Lung (tissue), 12 donors: Measurements from ENCODE around the gene NMT2. TPM values are rescaled to one million over a fixed set of nuclear protein-coding genes. Genes with fewer than 3 reads are reported as not detected.
A peak's percentile ranks its signal among the peaks of the same experiment; 100 is the strongest.

Experiments
- ATAC-seq: fragments of 200-7000 bp; cut with Tn5 transposase; one replicate; pipeline ENCODE4 v1.9.1; 2020; ENCODE audit warnings: moderate number of reproducible peaks; ENCODE audit not compliant: insufficient read depth, low FRiP score
- DNase-seq, 3 donors: peaks; one replicate each; pipeline ENCODE4 v3.0.0-alpha.2; 2013 to 2017
- H3K27ac ChIP-seq, 2 donors: one replicate each; pipeline ENCODE4 v1.5.1; 2013; ENCODE audit warnings: mild to moderate bottlenecking in 2 of 2, moderate library complexity in 2 of 2, control low read depth in 1 of 2, inconsistent platforms in 1 of 2, low read depth in 1 of 2, low read length in 1 of 2
- H3K27me3 ChIP-seq, 3 donors: one replicate each; pipeline ENCODE4 v1.5.1; 2013; ENCODE audit warnings: low read length in 2 of 3; ENCODE audit not compliant: control insufficient read depth in 3 of 3, insufficient read depth in 3 of 3
- H3K36me3 ChIP-seq, 4 donors: one replicate each; pipeline ENCODE4 v1.5.1; 2013; ENCODE audit warnings: low read length in 4 of 4, mild to moderate bottlenecking in 1 of 4, moderate library complexity in 1 of 4; ENCODE audit not compliant: control insufficient read depth in 4 of 4, insufficient read depth in 4 of 4
- H3K4me1 ChIP-seq, 5 donors: one replicate each; pipeline ENCODE4 v1.5.1; 2013; ENCODE audit warnings: low read length in 5 of 5, mild to moderate bottlenecking in 2 of 5, moderate library complexity in 1 of 5; ENCODE audit not compliant: control insufficient read depth in 5 of 5, insufficient read depth in 5 of 5
- H3K4me3 ChIP-seq: one replicate; pipeline ENCODE4 v1.5.1; 2013; ENCODE audit warnings: mild to moderate bottlenecking, control low read depth, moderate library complexity
- H3K9ac ChIP-seq, 2 donors: one replicate each; pipeline ENCODE4 v1.5.1; 2013; ENCODE audit warnings: low read length in 2 of 2, control low read depth in 1 of 2; ENCODE audit not compliant: insufficient read depth in 1 of 2
- H3K9me3 ChIP-seq, 4 donors: one replicate each; pipeline ENCODE4 v1.5.1; 2013; ENCODE audit warnings: low read length in 3 of 4, mild to moderate bottlenecking in 1 of 4, moderate library complexity in 1 of 4; ENCODE audit not compliant: control insufficient read depth in 4 of 4, insufficient read depth in 3 of 4
- CTCF ChIP-seq: IDR thresholded peaks from 2 replicates; pipeline ENCODE4 v1.5.1; 2012; ENCODE audit warnings: mild to moderate bottlenecking; ENCODE audit errors: control extremely low read depth, extremely low read depth
- WGBS, 2 donors: extraction: QIAGEN DNeasy Blood & Tissue Kit; methylation state at CpG; one replicate each; pipeline ENCODE4 v1.1.7; 2013; 5-methylcytosine and 5-hydroxymethylcytosine counted together
- polyA plus RNA-seq, 2 donors: library from polyadenylated mRNA; stranded (reverse); fragments of 200-250 nt; gene quantifications; one replicate each; pipeline ENCODE4 v1.2.1, GENCODE V29; 2013
- total RNA-seq, 2 donors: library from RNA; depleted of rRNA in 1 of 2; stranded (reverse); fragments of >200 nt in 1 of 2; gene quantifications; one replicate each; pipeline ENCODE4 v1.2.1, GENCODE V29; 2014 to 2021
- donor health status: control.
- donor health status: control.
- donor health status: Bipolar disorder and iron deficiency.
- donor health status: healthy.
- donor health status: DM: yes; HTN: yes; CAD: no.

Gene NMT2
- total and polyA plus RNA-seq, 4 donors: 3.5 to 20.0 (median 6.4) TPM

- Histone ChIP-seq H3K27me3 (no peaks in the 10 kb centered on the region), H3K4me1 (peaks cover 0 to 18% (median 4%) of the 10 kb centered on the region in 5 donors), H3K9ac (peak overlapping the region; percentile 63 to 93), H3K27ac (peak overlapping the region; percentile 38 to 69), H3K9me3 (no peaks in the 10 kb centered on the region), H3K4me3 (no peak overlapping the region), H3K36me3 (no peaks in the 10 kb centered on the region)
- TF ChIP-seq CTCF: no peak
- WGBS, 2 donors: 78 to 82% methylated on average over 18 of the region's 18 CpGs
- no peak for ATAC-seq
- peak in 1 of 3 donors; percentile 16 for DNase-seq
These were observed 84.6 kb downstream of the NMT2 start for GRCh38 chr10:15083674-15084501.

GRCh38 chr10:15075421-15075820 is 93.1 kb downstream of the NMT2 start:
- WGBS, 2 donors: 88 to 93% methylated on average over 3 of the region's 3 CpGs
- H3K9me3 ChIP-seq: peaks cover 0 to 2% (median 0%) of the 10 kb centered on the region in 4 donors
- no peak overlapping the region for H3K27ac ChIP-seq
- no peak overlapping the region for H3K4me3 ChIP-seq
- no peaks in the 10 kb centered on the region for H3K27me3 ChIP-seq
- H3K4me1 ChIP-seq: no peaks in the 10 kb centered on the region
- H3K36me3 ChIP-seq: no peaks in the 10 kb centered on the region
- no peak for DNase-seq
- TF ChIP-seq CTCF: no peak
- H3K9ac ChIP-seq: no peak overlapping the region
- ATAC-seq: no peak

- Histone ChIP-seq H3K4me1 (no peaks in the 10 kb centered on the region), H3K9me3 (peaks cover 0 to 2% (median 0%) of the 10 kb centered on the region in 4 donors), H3K9ac (no peak overlapping the region), H3K27ac (no peak overlapping the region), H3K27me3 (no peaks in the 10 kb centered on the region), H3K36me3 (no peaks in the 10 kb centered on the region), H3K4me3 (no peak overlapping the region)
- DNase-seq (no peak), ATAC-seq (no peak)
- 94 to 99% methylated on average over 5 of the region's 5 CpGs for WGBS, 2 donors
- TF ChIP-seq CTCF: no peak
These were observed 96.1 kb downstream of the NMT2 start for GRCh38 chr10:15072358-15072757.
